IMR-90 (cell line): Measurements from ENCODE around the gene SOST. TPM values are rescaled to one million over a fixed set of nuclear protein-coding genes. Genes with fewer than 3 reads are reported as not detected.

Source experiments
- ATAC-seq: fragments of 200-7000 bp; cut with Tn5 transposase; 2 replicates; pipeline ENCODE4 v1.9.1; 2020; ENCODE audit warnings: low read depth, mild to moderate bottlenecking, moderate library complexity
- BruUV-seq: library from RNA; stranded (reverse); fragments of 400-500 nt; replicated peaks from 2 replicates; lab custom pipeline; 2021; lab: Mats Ljungman, UMichigan
- CTCF ChIA-PET: fragments of 300-600 bp; formaldehyde crosslinking; extraction: SDS; loops from one replicate; lab custom pipeline; 2021; ENCODE audit warnings: antibody characterized with exemption; lab: Yijun Ruan, JAX
- POLR2A ChIA-PET: fragments of 300-600 bp; sonication (Branson Sonifier 250); formaldehyde crosslinking; loops from one replicate; lab custom pipeline; 2022; ENCODE audit warnings: antibody characterized with exemption; ENCODE audit not compliant: unreplicated experiment; lab: Charles Lee
- DNase-seq: peaks from one replicate; pipeline ENCODE4 v3.0.0; 2013
- H2AFZ ChIP-seq: replicated peaks from 2 replicates; pipeline ENCODE3; 2013; ENCODE audit warnings: low read length, mild to moderate bottlenecking; ENCODE audit not compliant: poor library complexity
- H2AK5ac ChIP-seq: 2 replicates; pipeline ENCODE4 v1.6.1; 2013; ENCODE audit warnings: low read depth, low read length, inconsistent platforms
- H2AK9ac ChIP-seq: replicated peaks from 2 replicates; pipeline ENCODE3; 2013; ENCODE audit warnings: mild to moderate bottlenecking, low read depth, low read length, moderate library complexity; ENCODE audit not compliant: poor library complexity
- H2BK120ac ChIP-seq: 2 replicates; pipeline ENCODE4 v1.6.1; 2013; ENCODE audit warnings: low read depth, low read length, inconsistent platforms
- H2BK15ac ChIP-seq: 3 replicates; pipeline ENCODE4 v1.6.1; 2013; ENCODE audit warnings: low read depth, low read length, inconsistent platforms
- H2BK20ac ChIP-seq: 2 replicates; pipeline ENCODE4 v1.6.1; 2013; ENCODE audit warnings: low read depth, mild to moderate bottlenecking, inconsistent platforms, low read length, moderate library complexity
- H2BK5ac ChIP-seq: 2 replicates; pipeline ENCODE4 v1.6.1; 2013; ENCODE audit warnings: mild to moderate bottlenecking, low read depth, low read length, inconsistent platforms; ENCODE audit not compliant: poor library complexity, severe bottlenecking
- H3K14ac ChIP-seq: replicated peaks from 2 replicates; pipeline ENCODE4 v1.6.1; 2013; ENCODE audit warnings: low read depth, low read length, inconsistent platforms
- H3K18ac ChIP-seq: 2 replicates; pipeline ENCODE4 v1.6.1; 2013; ENCODE audit warnings: low read depth, low read length, control low read depth
- H3K23ac ChIP-seq: 2 replicates; pipeline ENCODE4 v1.6.1; 2013; ENCODE audit warnings: low read depth, low read length, inconsistent platforms
- H3K27ac ChIP-seq: 2 replicates; pipeline ENCODE4 v1.5.1; 2013; ENCODE audit warnings: mild to moderate bottlenecking, control low read depth, low read length; ENCODE audit not compliant: insufficient read depth
- H3K27me3 ChIP-seq: 2 replicates; pipeline ENCODE4 v1.6.1; 2013; ENCODE audit warnings: low read length; ENCODE audit not compliant: control insufficient read depth, insufficient read depth
- H3K36me3 ChIP-seq: 2 replicates; pipeline ENCODE4 v1.6.1; 2013; ENCODE audit warnings: low read length, mixed read lengths; ENCODE audit not compliant: control insufficient read depth, insufficient read depth
- H3K4ac ChIP-seq: 2 replicates; pipeline ENCODE4 v1.6.1; 2013; ENCODE audit warnings: low read depth, low read length, inconsistent platforms
- H3K4me1 ChIP-seq: 2 replicates; pipeline ENCODE4 v1.6.1; 2013; ENCODE audit warnings: low read length, mixed read lengths; ENCODE audit not compliant: control insufficient read depth, insufficient read depth
- H3K4me2 ChIP-seq: 2 replicates; pipeline ENCODE4 v1.6.1; 2013; ENCODE audit warnings: low read depth, mild to moderate bottlenecking, control low read depth, low read length, moderate library complexity
- H3K4me3 ChIP-seq: 2 replicates; pipeline ENCODE4 v1.5.1; 2013; ENCODE audit warnings: low read depth, mild to moderate bottlenecking, control low read depth, low read length, moderate library complexity; ENCODE audit not compliant: insufficient read depth
- H3K56ac ChIP-seq: 2 replicates; pipeline ENCODE4 v1.6.1; 2013; ENCODE audit warnings: low read length, inconsistent platforms; ENCODE audit not compliant: insufficient read depth; ENCODE audit errors: extremely low read depth
- H3K79me1 ChIP-seq, 2 experiments: 2 replicates each; pipeline ENCODE4 v1.6.1; 2013; ENCODE audit warnings: low read length in 2 of 2, inconsistent platforms in 1 of 2, low read depth in 1 of 2
- H3K9ac ChIP-seq: 2 replicates; pipeline ENCODE4 v1.6.1; 2013; ENCODE audit warnings: low read depth, low read length, control low read depth
- H3K9me1 ChIP-seq: 2 replicates; pipeline ENCODE4 v1.6.1; 2013; ENCODE audit warnings: low read length, inconsistent platforms; ENCODE audit not compliant: insufficient read depth
- H3K9me3 ChIP-seq: 2 replicates; pipeline ENCODE4 v1.6.1; 2013; ENCODE audit warnings: low read length; ENCODE audit not compliant: control insufficient read depth, insufficient read depth
- H4K20me1 ChIP-seq: 2 replicates; pipeline ENCODE4 v1.6.1; 2013; ENCODE audit warnings: low read length, inconsistent platforms; ENCODE audit not compliant: insufficient read depth
- H4K5ac ChIP-seq: 2 replicates; pipeline ENCODE4 v1.6.1; 2013; ENCODE audit warnings: mild to moderate bottlenecking, low read depth, low read length, control low read depth
- H4K8ac ChIP-seq, 2 experiments: 2 replicates each; pipeline ENCODE4 v1.6.1; 2013; ENCODE audit warnings: low read depth in 2 of 2, low read length in 2 of 2, control low read depth in 1 of 2, inconsistent platforms in 1 of 2
- H4K91ac ChIP-seq: 2 replicates; pipeline ENCODE4 v1.6.1; 2013; ENCODE audit warnings: low read depth, low read length, inconsistent platforms; ENCODE audit not compliant: insufficient read depth
- BHLHE40 ChIP-seq: fragments of 150-350 bp; IDR thresholded peaks from 2 replicates; pipeline ENCODE4 v1.6.1; 2016; ENCODE audit warnings: mild to moderate bottlenecking, low read depth, low read length
- FOS ChIP-seq: fragments of 150-350 bp; IDR thresholded peaks from 2 replicates; pipeline ENCODE4 v1.6.1; 2016; ENCODE audit warnings: low read depth, low read length
- MXI1 ChIP-seq: IDR thresholded peaks from 2 replicates; pipeline ENCODE4 v1.6.1; 2012; ENCODE audit warnings: low read depth, mild to moderate bottlenecking, low read length, moderate library complexity, borderline replicate concordance
- NFE2L2 ChIP-seq: fragments of 150-350 bp; IDR thresholded peaks from 2 replicates; pipeline ENCODE4 v1.6.1; 2016; ENCODE audit warnings: low read depth, mild to moderate bottlenecking, low read length
- RAD21 ChIP-seq: IDR thresholded peaks from 2 replicates; pipeline ENCODE4 v1.6.1; 2012; ENCODE audit warnings: low read length, improper control_type of control experiment
- RFX5 ChIP-seq: IDR thresholded peaks from 2 replicates; pipeline ENCODE4 v1.8.0; 2012; ENCODE audit warnings: low read depth, mild to moderate bottlenecking, low read length, moderate library complexity
- USF2 ChIP-seq: fragments of 150-350 bp; IDR thresholded peaks from 2 replicates; pipeline ENCODE4 v1.6.1; 2017; ENCODE audit warnings: mild to moderate bottlenecking, antibody characterized with exemption, low read length, low read depth
- WGBS, 2 experiments: methylation state at CpG; one replicate each; pipeline versions ENCODE4 v1.1.5 to v1.1.7; 2013; ENCODE audit warnings: missing lambda C conversion rate in 2 of 2; ENCODE audit not compliant: insufficient read length in 1 of 2; ENCODE audit errors: extremely low coverage in 2 of 2; 5-methylcytosine and 5-hydroxymethylcytosine counted together
- dilution Hi-C: fragments of 300-500 bp; cut with HindIII; formaldehyde crosslinking; loops from one replicate; pipeline ENCODE4 v1.14.3; 2018; ENCODE audit warnings: low sequenced_read_pairs; ENCODE audit not compliant: unreplicated experiment
- in situ Hi-C: fragments of 300-500 bp; cut with MboI; formaldehyde crosslinking; loops from 3 replicates; pipeline ENCODE4 v1.14.3; 2019; ENCODE audit warnings: low sequenced_read_pairs, inconsistent platforms, mixed read lengths
- intact Hi-C: fragments of 100-400 bp; cut with micrococcal nuclease; formaldehyde crosslinking; loops from 2 replicates; pipeline ENCODE4 v1.10.0; 2022
- polyA plus RNA-seq, 3 experiments: library from polyadenylated mRNA; depleted of rRNA; stranded (reverse); fragments of >200 nt; gene quantifications; 2 replicates each; pipeline ENCODE4 v1.2.3, GENCODE V29; 2012; ENCODE audit warnings: low replicate concordance in 1 of 3
- total RNA-seq: library from RNA; depleted of rRNA; stranded (reverse); fragments of >200 nt; gene quantifications from 2 replicates; pipeline ENCODE4 v1.2.3, GENCODE V29; 2012
- TF ChIP-seq, protein P1 (sequence below): conservative IDR thresholded peaks from 2 replicates; pipeline ENCODE4 v1.5.1; 2012; ENCODE audit warnings: mild to moderate bottlenecking, low read depth, low read length, improper control_type of control experiment

Gene SOST
- total and polyA plus RNA-seq, 2 of the 4 experiments (the other 2 are of a cell fraction): not detected

- H3K4me2 ChIP-seq: no peak overlapping the region
- no peaks in the 10 kb centered on the region for H3K79me1 ChIP-seq
- peaks cover 5% of the 10 kb centered on the region for H3K36me3 ChIP-seq
- H3K4ac ChIP-seq: no peak overlapping the region
- CTCF ChIA-PET: no interaction called here
- TF ChIP-seq FOS (no peak), MXI1 (no peak), RAD21 (no peak), USF2 (no peak), BHLHE40 (no peak), NFE2L2 (no peak), RFX5 (no peak)
- TF ChIP-seq, protein P1, sequence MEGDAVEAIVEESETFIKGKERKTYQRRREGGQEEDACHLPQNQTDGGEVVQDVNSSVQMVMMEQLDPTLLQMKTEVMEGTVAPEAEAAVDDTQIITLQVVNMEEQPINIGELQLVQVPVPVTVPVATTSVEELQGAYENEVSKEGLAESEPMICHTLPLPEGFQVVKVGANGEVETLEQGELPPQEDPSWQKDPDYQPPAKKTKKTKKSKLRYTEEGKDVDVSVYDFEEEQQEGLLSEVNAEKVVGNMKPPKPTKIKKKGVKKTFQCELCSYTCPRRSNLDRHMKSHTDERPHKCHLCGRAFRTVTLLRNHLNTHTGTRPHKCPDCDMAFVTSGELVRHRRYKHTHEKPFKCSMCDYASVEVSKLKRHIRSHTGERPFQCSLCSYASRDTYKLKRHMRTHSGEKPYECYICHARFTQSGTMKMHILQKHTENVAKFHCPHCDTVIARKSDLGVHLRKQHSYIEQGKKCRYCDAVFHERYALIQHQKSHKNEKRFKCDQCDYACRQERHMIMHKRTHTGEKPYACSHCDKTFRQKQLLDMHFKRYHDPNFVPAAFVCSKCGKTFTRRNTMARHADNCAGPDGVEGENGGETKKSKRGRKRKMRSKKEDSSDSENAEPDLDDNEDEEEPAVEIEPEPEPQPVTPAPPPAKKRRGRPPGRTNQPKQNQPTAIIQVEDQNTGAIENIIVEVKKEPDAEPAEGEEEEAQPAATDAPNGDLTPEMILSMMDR: no peak
- POLR2A ChIA-PET: no interaction called here
- no peak overlapping the region for H2BK20ac ChIP-seq
- H3K23ac ChIP-seq: no peak overlapping the region
- WGBS, 2 experiments: no CpG with 5 or more reads among the region's 3 CpGs
- H3K27me3 ChIP-seq: no peaks in the 10 kb centered on the region
- H4K5ac ChIP-seq: no peak overlapping the region
- no peak overlapping the region for H2BK120ac ChIP-seq
- H2AFZ ChIP-seq: no peak overlapping the region
- DNase-seq (no peak), ATAC-seq (no peak)
- in situ Hi-C loops: no loop called here
- H3K9ac ChIP-seq: no peak overlapping the region
- intact Hi-C loops: no loop called here
- 0 out of 2 replicates have a peak, but pooled peaks cover 5% of the 10 kb centered on the region for H3K9me1 ChIP-seq
- no peak overlapping the region for H3K18ac ChIP-seq
- H3K14ac ChIP-seq: no peak overlapping the region
- no peak overlapping the region for H4K8ac ChIP-seq
- no TSS peak for BruUV-seq
- H4K91ac ChIP-seq: no peak overlapping the region
- no peak overlapping the region for H3K56ac ChIP-seq
- H2BK15ac ChIP-seq: no peak overlapping the region
- no peak overlapping the region for H2AK5ac ChIP-seq
- H4K20me1 ChIP-seq: peaks cover 5% of the 10 kb centered on the region; the same call in 1 of the 2 replicates
- H3K27ac ChIP-seq: no peak overlapping the region
- peaks cover 2% of the 10 kb centered on the region; the same call in 1 of the 2 replicates for H3K4me1 ChIP-seq
- H2AK9ac ChIP-seq: no peak overlapping the region
- dilution Hi-C loops: no loop called here
- no peaks in the 10 kb centered on the region; the same call in 1 of the 2 replicates for H3K9me3 ChIP-seq
- no peak overlapping the region for H3K4me3 ChIP-seq
- H2BK5ac ChIP-seq: no peak overlapping the region
Measured at GRCh38 chr17:43801844-43802243, 43.3 kb upstream of the SOST start.
